ENCODE results near the gene DDX20. TPM values are rescaled to one million over a fixed set of nuclear protein-coding genes. Genes with fewer than 3 reads are reported as not detected.

Gene DDX20
- total RNA-seq, 1 donor from 2014 or later = 15.4 TPM

- Histone ChIP-seq H3K36me3 (ENCODE audit: insufficient read depth, low read length) (peaks cover 8% of the 10 kb centered on the region), H3K4me1 (ENCODE audit: insufficient read depth, low read length) (peaks cover 7% of the 10 kb centered on the region), H3K27ac (ENCODE audit: low read depth, low read length) (no peak overlapping the region), H4K20me1 (ENCODE audit: insufficient read depth, low read length) (no peaks in the 10 kb centered on the region), H3K79me2 (ENCODE audit: insufficient read depth, low read length) (no peaks in the 10 kb centered on the region), H3K9me3 (ENCODE audit: insufficient read depth, low read depth, low read length) (no peaks in the 10 kb centered on the region), H3K9ac (ENCODE audit: low read length) (no peak overlapping the region), H3K4me3 (ENCODE audit: insufficient read depth, low read depth, low read length) (no peak overlapping the region), H3K27me3 (ENCODE audit: insufficient read depth, low read length) (no peaks in the 10 kb centered on the region), H3K4me2 (ENCODE audit: low read length) (no peak overlapping the region), H2AFZ (ENCODE audit: low read depth, low read length) (no peak overlapping the region)
- DNase-seq (ENCODE audit: low read depth) = no peak
- Mint-ChIP-seq H3K27me3 (ENCODE audit: low read depth, unreplicated experiment) (no peaks in the 10 kb centered on the region), H3K4me1 (ENCODE audit: low read depth, unreplicated experiment) (peaks cover 2% of the 10 kb centered on the region), H3K36me3 (ENCODE audit: low read depth, unreplicated experiment) (no peaks in the 10 kb centered on the region), H3K27ac (ENCODE audit: unreplicated experiment) (no peak overlapping the region), H3K4me3 (ENCODE audit: unreplicated experiment) (no peak overlapping the region), H3K9me3 (ENCODE audit: unreplicated experiment) (no peaks in the 10 kb centered on the region)
- no peak for TF ChIP-seq EZH2 (IDR thresholded peaks at IDR 0.05; ENCODE audit: insufficient read depth, low read length)
- TF ChIP-seq CTCF (IDR thresholded peaks at IDR 0.05; ENCODE audit: insufficient read depth, low read depth, low read length) = no peak
- FAIRE-seq = no peak
Measured at GRCh38 chr1:111709986-111710385, 45.7 kb upstream of the DDX20 start.

- no peaks in the 10 kb centered on the region for H3K79me2 ChIP-seq (ENCODE audit: insufficient read depth, low read length)
- H2AFZ ChIP-seq (ENCODE audit: low read depth, low read length) = no peak overlapping the region
- H4K20me1 ChIP-seq (ENCODE audit: insufficient read depth, low read length) = peaks cover 3% of the 10 kb centered on the region
- no peak overlapping the region for H3K4me2 ChIP-seq (ENCODE audit: low read length)
- TF ChIP-seq CTCF (IDR thresholded peaks at IDR 0.05; ENCODE audit: insufficient read depth, low read depth, low read length) (no peak), EZH2 (IDR thresholded peaks at IDR 0.05; ENCODE audit: insufficient read depth, low read length) (no peak)
- H3K36me3 Mint-ChIP-seq (ENCODE audit: low read depth, unreplicated experiment) = peaks cover 2% of the 10 kb centered on the region
- no peaks in the 10 kb centered on the region for H3K27me3 Mint-ChIP-seq (ENCODE audit: low read depth, unreplicated experiment)
- no peaks in the 10 kb centered on the region for H3K27me3 ChIP-seq (ENCODE audit: insufficient read depth, low read length)
- H3K36me3 ChIP-seq (ENCODE audit: insufficient read depth, low read length) = no peaks in the 10 kb centered on the region
- no peak overlapping the region for H3K4me3 Mint-ChIP-seq (ENCODE audit: unreplicated experiment)
- no peak for DNase-seq (ENCODE audit: low read depth)
- no peak overlapping the region for H3K27ac ChIP-seq (ENCODE audit: low read depth, low read length)
- no peak overlapping the region for H3K4me3 ChIP-seq (ENCODE audit: insufficient read depth, low read depth, low read length)
- no peak for FAIRE-seq
- H3K9me3 Mint-ChIP-seq (ENCODE audit: unreplicated experiment) = no peaks in the 10 kb centered on the region
- no peaks in the 10 kb centered on the region for H3K4me1 Mint-ChIP-seq (ENCODE audit: low read depth, unreplicated experiment)
- H3K27ac Mint-ChIP-seq (ENCODE audit: unreplicated experiment) = no peak overlapping the region
- no peaks in the 10 kb centered on the region for H3K4me1 ChIP-seq (ENCODE audit: insufficient read depth, low read length)
- H3K9ac ChIP-seq (ENCODE audit: low read length) = peak overlapping the region; percentile 5
- H3K9me3 ChIP-seq (ENCODE audit: insufficient read depth, low read depth, low read length) = no peaks in the 10 kb centered on the region
Measured at GRCh38 chr1:111716333-111716732, 39.4 kb upstream of the DDX20 start.

- no peak overlapping the region for H3K27ac Mint-ChIP-seq (ENCODE audit: unreplicated experiment)
- no peak overlapping the region for H2AFZ ChIP-seq (ENCODE audit: low read depth, low read length)
- FAIRE-seq = no peak
Measured at GRCh38 chr1:111717450-111717849, 38.3 kb upstream of the DDX20 start.

More at GRCh38 chr1:111717450-111717849, 38.3 kb upstream of the DDX20 start:
- no peak for DNase-seq (ENCODE audit: low read depth)
- H3K4me1 Mint-ChIP-seq (ENCODE audit: low read depth, unreplicated experiment) = no peaks in the 10 kb centered on the region
- H3K9ac ChIP-seq (ENCODE audit: low read length) = no peak overlapping the region
- H3K9me3 ChIP-seq (ENCODE audit: insufficient read depth, low read depth, low read length) = no peaks in the 10 kb centered on the region
- no peaks in the 10 kb centered on the region for H3K27me3 ChIP-seq (ENCODE audit: insufficient read depth, low read length)
- H3K36me3 ChIP-seq (ENCODE audit: insufficient read depth, low read length) = no peaks in the 10 kb centered on the region
- no peaks in the 10 kb centered on the region for H3K79me2 ChIP-seq (ENCODE audit: insufficient read depth, low read length)
- no peaks in the 10 kb centered on the region for H3K27me3 Mint-ChIP-seq (ENCODE audit: low read depth, unreplicated experiment)
- peaks cover 2% of the 10 kb centered on the region for H3K36me3 Mint-ChIP-seq (ENCODE audit: low read depth, unreplicated experiment)
- H3K4me3 Mint-ChIP-seq (ENCODE audit: unreplicated experiment) = no peak overlapping the region
- TF ChIP-seq CTCF (IDR thresholded peaks at IDR 0.05; ENCODE audit: insufficient read depth, low read depth, low read length) = no peak
- TF ChIP-seq EZH2 (IDR thresholded peaks at IDR 0.05; ENCODE audit: insufficient read depth, low read length) = no peak
- no peak overlapping the region for H3K27ac ChIP-seq (ENCODE audit: low read depth, low read length)
- peaks cover 3% of the 10 kb centered on the region for H4K20me1 ChIP-seq (ENCODE audit: insufficient read depth, low read length)
- H3K4me3 ChIP-seq (ENCODE audit: insufficient read depth, low read depth, low read length) = no peak overlapping the region
- no peak overlapping the region for H3K4me2 ChIP-seq (ENCODE audit: low read length)
- H3K4me1 ChIP-seq (ENCODE audit: insufficient read depth, low read length) = no peaks in the 10 kb centered on the region
- no peaks in the 10 kb centered on the region for H3K9me3 Mint-ChIP-seq (ENCODE audit: unreplicated experiment)

Data from astrocyte (in vitro differentiated cells and primary cell).